GM12878 (cell line): ENCODE measurements around the gene NDUFV3. TPM values are rescaled to one million over a fixed set of nuclear protein-coding genes. Genes with fewer than 3 reads are reported as not detected.
"Not testable (repeated sequence)": the region's sequence is repeated elsewhere in the genome, so short reads cannot be mapped to it uniquely, and the experiment has no call there.

Experiments
- ATAC-seq: fragments of 200-7000 bp; cut with Tn5 transposase; 3 replicates; pipeline ENCODE4 v1.9.1; 2020; ENCODE audit warnings: mild to moderate bottlenecking, moderate library complexity
- BruUV-seq: library from RNA; stranded (reverse); fragments of 400-500 nt; replicated peaks from 2 replicates; lab custom pipeline; 2021; lab: Mats Ljungman, UMichigan
- CTCF ChIA-PET: fragments of 300-600 bp; sonication (Branson Sonifier 250); formaldehyde crosslinking; extraction: SDS; loops from one replicate; lab custom pipeline; 2021; ENCODE audit warnings: inconsistent platforms; lab: Yijun Ruan, JAX
- POLR2A ChIA-PET: fragments of 350-600 bp; formaldehyde crosslinking; extraction: SDS; loops from one replicate; lab custom pipeline; 2021; ENCODE audit warnings: inconsistent platforms; lab: Charles Lee
- RAD21 ChIA-PET: fragments of 300-600 bp; sonication (Branson Sonifier 250); formaldehyde crosslinking; loops from one replicate; lab custom pipeline; 2023; ENCODE audit warnings: antibody characterized with exemption; ENCODE audit not compliant: unreplicated experiment; lab: Charles Lee
- SMC1A ChIA-PET: fragments of 300-600 bp; sonication (Branson Sonifier 250); formaldehyde crosslinking; loops from one replicate; lab custom pipeline; 2023; ENCODE audit not compliant: unreplicated experiment, uncharacterized antibody; lab: Charles Lee
- DNase-seq: peaks from one replicate; pipeline ENCODE4 v3.0.0-alpha.2; 2011; ENCODE audit warnings: low read depth, low spot score
- FAIRE-seq: peaks from 3 replicates; lab custom pipeline; 2011; peaks lifted over from hg19 to GRCh38; lab: Jason Lieb, UNC
- H2AFZ ChIP-seq: 2 replicates; pipeline ENCODE4 v1.6.0; 2011; ENCODE audit warnings: low read depth, low read length, control low read depth; ENCODE audit not compliant: control insufficient read depth
- H3K27ac ChIP-seq: 2 replicates; pipeline ENCODE4 v1.5.1; 2011; ENCODE audit warnings: control low read depth; ENCODE audit not compliant: control insufficient read depth, insufficient read depth
- H3K27me3 ChIP-seq, 2 experiments: replicated peaks in 1 of 2; 2 replicates each; pipeline versions ENCODE4 v1.6.0 to v1.6.1; 2011; ENCODE audit warnings: low read length in 1 of 2; ENCODE audit not compliant: control insufficient read depth in 2 of 2, insufficient read depth in 2 of 2
- H3K36me3 ChIP-seq, 2 experiments: 2 replicates each; pipeline ENCODE4 v1.5.1; 2011; ENCODE audit warnings: low read length in 1 of 2; ENCODE audit not compliant: control insufficient read depth in 2 of 2, insufficient read depth in 2 of 2
- H3K4me1 ChIP-seq: 2 replicates; pipeline ENCODE4 v1.6.1; 2011; ENCODE audit warnings: mild to moderate bottlenecking, low read length, moderate library complexity, mixed read lengths; ENCODE audit not compliant: control insufficient read depth, insufficient read depth
- H3K4me2 ChIP-seq: 2 replicates; pipeline ENCODE4 v1.6.0; 2011; ENCODE audit warnings: control low read depth; ENCODE audit not compliant: control insufficient read depth, insufficient read depth
- H3K4me3 ChIP-seq: fragments of 200-600 bp; sonication (generic); 2 replicates; pipeline ENCODE4 v1.5.1; 2016
- H3K79me2 ChIP-seq: 2 replicates; pipeline ENCODE4 v1.6.0; 2011; ENCODE audit warnings: low read length; ENCODE audit not compliant: control insufficient read depth, insufficient read depth
- H3K9ac ChIP-seq: 2 replicates; pipeline ENCODE4 v1.8.0; 2011; ENCODE audit warnings: low read length, control low read depth, mixed read lengths; ENCODE audit not compliant: control insufficient read depth, insufficient read depth
- H3K9me3 ChIP-seq: replicated peaks from 3 replicates; pipeline ENCODE4 v1.5.1; 2011; ENCODE audit warnings: mild to moderate bottlenecking, low read length; ENCODE audit not compliant: control insufficient read depth, insufficient read depth
- H4K20me1 ChIP-seq: 2 replicates; pipeline ENCODE4 v1.6.0; 2011; ENCODE audit not compliant: control insufficient read depth, insufficient read depth
- ETV6 ChIP-seq, 2 experiments: fragments of 450-650 bp in 1 of 2; IDR thresholded peaks in 1 of 2; conservative IDR thresholded peaks in 1 of 2; 2 replicates each; pipeline ENCODE4 v1.6.1; 2014; ENCODE audit warnings: antibody characterized with exemption in 1 of 2, borderline replicate concordance in 1 of 2, low read depth in 1 of 2, mild to moderate bottlenecking in 1 of 2, moderate library complexity in 1 of 2
- FOXK2 ChIP-seq: fragments of 450-650 bp; IDR thresholded peaks from 2 replicates; pipeline ENCODE4 v1.6.1; 2017; ENCODE audit warnings: mild to moderate bottlenecking, moderate library complexity
- IKZF1 ChIP-seq: fragments of 450-650 bp; conservative IDR thresholded peaks from 2 replicates; pipeline ENCODE4 v1.6.1; 2017; ENCODE audit warnings: antibody characterized with exemption, mild to moderate bottlenecking
- NKRF ChIP-seq: fragments of 450-650 bp; conservative IDR thresholded peaks from 2 replicates; pipeline ENCODE4 v1.6.1; 2017; ENCODE audit warnings: mild to moderate bottlenecking, moderate library complexity
- NR2C1 ChIP-seq: fragments of 450-650 bp; IDR thresholded peaks from 2 replicates; pipeline ENCODE4 v1.6.1; 2017; ENCODE audit warnings: antibody characterized with exemption, mild to moderate bottlenecking, moderate library complexity
- NR2F1 ChIP-seq: fragments of 450-650 bp; conservative IDR thresholded peaks from 2 replicates; pipeline ENCODE4 v1.6.1; 2017; ENCODE audit warnings: mild to moderate bottlenecking
- TCF12 ChIP-seq: IDR thresholded peaks from 2 replicates; pipeline ENCODE4 v1.6.1; 2011; ENCODE audit warnings: low read depth, mild to moderate bottlenecking, low read length
- WGBS: methylation state at CpG from one replicate; pipeline ENCODE4 v1.1.6; 2016; ENCODE audit warnings: low lambda C conversion rate; ENCODE audit not compliant: insufficient replicate concordance, insufficient coverage; ENCODE audit errors: missing lambda C conversion rate; 5-methylcytosine and 5-hydroxymethylcytosine counted together
- in situ Hi-C: fragments of 300-500 bp; cut with MboI; formaldehyde crosslinking; loops from 9 replicates; pipeline ENCODE4 v1.14.3; 2018; ENCODE audit warnings: mixed read lengths
- intact Hi-C: fragments of 100-400 bp; cut with micrococcal nuclease; formaldehyde crosslinking; loops from one replicate; pipeline ENCODE4 v1.14.2; 2022; ENCODE audit not compliant: unreplicated experiment
- polyA plus RNA-seq, 11 experiments: library from polyadenylated mRNA; depleted of rRNA in 4 of 11; unstranded in 6 of 11; stranded (reverse) in 5 of 11; fragments of >200 nt; fragmentation: Nextera tagmentation in 4 of 11; fragmentation: Illumina TruSeq in 1 of 11; extraction: Ambion mirVana in 4 of 11; extraction: Trizol in 1 of 11; gene quantifications; 1 replicate in 1 of 11; 2 replicates in 10 of 11; pipeline versions ENCODE4 v1.2.1 to v1.2.3, GENCODE V29; 2011 to 2016; ENCODE audit warnings: inconsistent platforms in 2 of 11, missing spikeins in 2 of 11, low read depth in 1 of 11
- total RNA-seq, 4 experiments: library from RNA; depleted of rRNA in 3 of 4; stranded (reverse); fragments of >200 nt in 3 of 4; fragmentation: Illumina TruSeq in 1 of 4; extraction: Trizol in 1 of 4; gene quantifications; 2 replicates each; pipeline versions ENCODE4 v1.2.1 to v1.2.3, GENCODE V29; 2013 to 2021

The NDUFV3 gene
- total and polyA plus RNA-seq, 10 of the 15 experiments (the other 5 are each of a cell fraction or from before 2014, with no cell fraction given) = 7.0 to 44.7 (median 29.9) TPM

GRCh38 chr21:42931560-42932235 is 38.6 kb downstream of the NDUFV3 start:
- ChIA-PET CTCF (no interaction called here), SMC1A (interaction anchor here (0.9 kb wide), 1 partner anchor 54 kb away, joined by 3 read pairs; no protein-coding TSS in a partner anchor), RAD21 (interaction anchor here (1.0 kb wide), 1 partner anchor 11 kb away, joined by 4 read pairs; no protein-coding TSS in a partner anchor), POLR2A (no interaction called here)
- peak; percentile 75 for ATAC-seq
- H3K4me2 ChIP-seq = no peak overlapping the region
- H3K4me3 ChIP-seq = no peak overlapping the region
- no peak overlapping the region; the same call in 1 of the 2 replicates for H2AFZ ChIP-seq
- no peaks in the 10 kb centered on the region for H3K9me3 ChIP-seq
- no peaks in the 10 kb centered on the region for H3K79me2 ChIP-seq
- no TSS peak for BruUV-seq
- 0 out of 2 replicates have a peak, but pooled peaks have one; percentile 18 for TF ChIP-seq IKZF1
- 0 out of 2 replicates have a peak, but pooled peaks have one; percentile 46 for TF ChIP-seq NR2F1
- TF ChIP-seq TCF12 = no peak
- TF ChIP-seq NR2C1 = no peak
- TF ChIP-seq NKRF = no peak
- no peak for TF ChIP-seq FOXK2
- TF ChIP-seq ETV6 (conservative IDR thresholded peaks at IDR 0.05 in 1 of 2, IDR thresholded peaks at IDR 0.05 in 1 of 2; ENCODE audit: borderline replicate concordance in 1 of 2, low read depth in 1 of 2) = no peak
- H3K27ac ChIP-seq = no peak overlapping the region; the same call in 1 of the 2 replicates
- intact Hi-C loops (no loop called here), in situ Hi-C loops (loop anchor here (10.0 kb wide), 1 partner anchor 723 kb away; the partner anchor contains the start of genes HSF2BP and RRP1B)
- no peaks in the 10 kb centered on the region for H3K27me3 ChIP-seq
- H3K36me3 ChIP-seq = no peaks in the 10 kb centered on the region
- H3K4me1 ChIP-seq = peaks cover 13% of the 10 kb centered on the region
- no peak overlapping the region for H3K9ac ChIP-seq
- FAIRE-seq = peak; percentile 78
- DNase-seq = no peak
- WGBS = 28% methylated on average over 13 of the region's 13 CpGs
- H4K20me1 ChIP-seq = no peaks in the 10 kb centered on the region

- RAD21 ChIA-PET, BruUV-seq, H2AFZ ChIP-seq, H3K9ac ChIP-seq, H3K79me2 ChIP-seq, H3K27me3 ChIP-seq, intact Hi-C loops, H3K27ac ChIP-seq, H4K20me1 ChIP-seq, POLR2A ChIA-PET, H3K36me3 ChIP-seq, H3K4me3 ChIP-seq, CTCF ChIA-PET, FAIRE-seq, DNase-seq, H3K9me3 ChIP-seq, ATAC-seq: not testable (repeated sequence)
- in situ Hi-C loops = loop anchor here (10.0 kb wide), 1 partner anchor 722 kb away; the partner anchor contains the start of genes HSF2BP and RRP1B
- SMC1A ChIA-PET = interaction anchor here (0.9 kb wide), 1 partner anchor 53 kb away, joined by 3 read pairs; no protein-coding TSS in a partner anchor
- Histone ChIP-seq H3K4me2 (0 out of 2 replicates have a peak overlapping the region, but pooled peaks have one; percentile 17), H3K4me1 (peaks cover 22% of the 10 kb centered on the region)
- WGBS = 90% methylated on average over 16 of the region's 16 CpGs
Measured at GRCh38 chr21:42932378-42933136, 39.4 kb downstream of the NDUFV3 start.
